IMR-90 (cell line): Measurements from ENCODE around the gene SPATA31C1. TPM values are rescaled to one million over a fixed set of nuclear protein-coding genes. Genes with fewer than 3 reads are reported as not detected.

Experiments used
- ATAC-seq: fragments of 200-7000 bp; cut with Tn5 transposase; 2 replicates; pipeline ENCODE4 v1.9.1; 2020; ENCODE audit warnings: low read depth, mild to moderate bottlenecking, moderate library complexity
- BruUV-seq: library from RNA; stranded (reverse); fragments of 400-500 nt; replicated peaks from 2 replicates; lab custom pipeline; 2021; lab: Mats Ljungman, UMichigan
- CTCF ChIA-PET: fragments of 300-600 bp; formaldehyde crosslinking; extraction: SDS; loops from one replicate; lab custom pipeline; 2021; ENCODE audit warnings: antibody characterized with exemption; lab: Yijun Ruan, JAX
- POLR2A ChIA-PET: fragments of 300-600 bp; sonication (Branson Sonifier 250); formaldehyde crosslinking; loops from one replicate; lab custom pipeline; 2022; ENCODE audit warnings: antibody characterized with exemption; ENCODE audit not compliant: unreplicated experiment; lab: Charles Lee
- DNase-seq: peaks from one replicate; pipeline ENCODE4 v3.0.0; 2013
- H2AFZ ChIP-seq: replicated peaks from 2 replicates; pipeline ENCODE3; 2013; ENCODE audit warnings: low read length, mild to moderate bottlenecking; ENCODE audit not compliant: poor library complexity
- H2AK5ac ChIP-seq: 2 replicates; pipeline ENCODE4 v1.6.1; 2013; ENCODE audit warnings: low read depth, low read length, inconsistent platforms
- H2AK9ac ChIP-seq: replicated peaks from 2 replicates; pipeline ENCODE3; 2013; ENCODE audit warnings: mild to moderate bottlenecking, low read depth, low read length, moderate library complexity; ENCODE audit not compliant: poor library complexity
- H2BK120ac ChIP-seq: 2 replicates; pipeline ENCODE4 v1.6.1; 2013; ENCODE audit warnings: low read depth, low read length, inconsistent platforms
- H2BK15ac ChIP-seq: 3 replicates; pipeline ENCODE4 v1.6.1; 2013; ENCODE audit warnings: low read depth, low read length, inconsistent platforms
- H2BK20ac ChIP-seq: 2 replicates; pipeline ENCODE4 v1.6.1; 2013; ENCODE audit warnings: low read depth, mild to moderate bottlenecking, inconsistent platforms, low read length, moderate library complexity
- H2BK5ac ChIP-seq: 2 replicates; pipeline ENCODE4 v1.6.1; 2013; ENCODE audit warnings: mild to moderate bottlenecking, low read depth, low read length, inconsistent platforms; ENCODE audit not compliant: poor library complexity, severe bottlenecking
- H3K14ac ChIP-seq: replicated peaks from 2 replicates; pipeline ENCODE4 v1.6.1; 2013; ENCODE audit warnings: low read depth, low read length, inconsistent platforms
- H3K18ac ChIP-seq: 2 replicates; pipeline ENCODE4 v1.6.1; 2013; ENCODE audit warnings: low read depth, low read length, control low read depth
- H3K23ac ChIP-seq: 2 replicates; pipeline ENCODE4 v1.6.1; 2013; ENCODE audit warnings: low read depth, low read length, inconsistent platforms
- H3K27ac ChIP-seq: 2 replicates; pipeline ENCODE4 v1.5.1; 2013; ENCODE audit warnings: mild to moderate bottlenecking, control low read depth, low read length; ENCODE audit not compliant: insufficient read depth
- H3K27me3 ChIP-seq: 2 replicates; pipeline ENCODE4 v1.6.1; 2013; ENCODE audit warnings: low read length; ENCODE audit not compliant: control insufficient read depth, insufficient read depth
- H3K36me3 ChIP-seq: 2 replicates; pipeline ENCODE4 v1.6.1; 2013; ENCODE audit warnings: low read length, mixed read lengths; ENCODE audit not compliant: control insufficient read depth, insufficient read depth
- H3K4ac ChIP-seq: 2 replicates; pipeline ENCODE4 v1.6.1; 2013; ENCODE audit warnings: low read depth, low read length, inconsistent platforms
- H3K4me1 ChIP-seq: 2 replicates; pipeline ENCODE4 v1.6.1; 2013; ENCODE audit warnings: low read length, mixed read lengths; ENCODE audit not compliant: control insufficient read depth, insufficient read depth
- H3K4me2 ChIP-seq: 2 replicates; pipeline ENCODE4 v1.6.1; 2013; ENCODE audit warnings: low read depth, mild to moderate bottlenecking, control low read depth, low read length, moderate library complexity
- H3K4me3 ChIP-seq: 2 replicates; pipeline ENCODE4 v1.5.1; 2013; ENCODE audit warnings: low read depth, mild to moderate bottlenecking, control low read depth, low read length, moderate library complexity; ENCODE audit not compliant: insufficient read depth
- H3K56ac ChIP-seq: 2 replicates; pipeline ENCODE4 v1.6.1; 2013; ENCODE audit warnings: low read length, inconsistent platforms; ENCODE audit not compliant: insufficient read depth; ENCODE audit errors: extremely low read depth
- H3K79me1 ChIP-seq, 2 experiments: 2 replicates each; pipeline ENCODE4 v1.6.1; 2013; ENCODE audit warnings: low read length in 2 of 2, inconsistent platforms in 1 of 2, low read depth in 1 of 2
- H3K9ac ChIP-seq: 2 replicates; pipeline ENCODE4 v1.6.1; 2013; ENCODE audit warnings: low read depth, low read length, control low read depth
- H3K9me1 ChIP-seq: 2 replicates; pipeline ENCODE4 v1.6.1; 2013; ENCODE audit warnings: low read length, inconsistent platforms; ENCODE audit not compliant: insufficient read depth
- H3K9me3 ChIP-seq: 2 replicates; pipeline ENCODE4 v1.6.1; 2013; ENCODE audit warnings: low read length; ENCODE audit not compliant: control insufficient read depth, insufficient read depth
- H4K20me1 ChIP-seq: 2 replicates; pipeline ENCODE4 v1.6.1; 2013; ENCODE audit warnings: low read length, inconsistent platforms; ENCODE audit not compliant: insufficient read depth
- H4K5ac ChIP-seq: 2 replicates; pipeline ENCODE4 v1.6.1; 2013; ENCODE audit warnings: mild to moderate bottlenecking, low read depth, low read length, control low read depth
- H4K8ac ChIP-seq, 2 experiments: 2 replicates each; pipeline ENCODE4 v1.6.1; 2013; ENCODE audit warnings: low read depth in 2 of 2, low read length in 2 of 2, control low read depth in 1 of 2, inconsistent platforms in 1 of 2
- H4K91ac ChIP-seq: 2 replicates; pipeline ENCODE4 v1.6.1; 2013; ENCODE audit warnings: low read depth, low read length, inconsistent platforms; ENCODE audit not compliant: insufficient read depth
- SMC3 ChIP-seq: fragments of 150-350 bp; IDR thresholded peaks from 2 replicates; pipeline ENCODE4 v1.6.1; 2016; ENCODE audit warnings: low read depth, mild to moderate bottlenecking, antibody characterized with exemption, low read length, moderate library complexity
- WGBS, 2 experiments: methylation state at CpG; one replicate each; pipeline versions ENCODE4 v1.1.5 to v1.1.7; 2013; ENCODE audit warnings: missing lambda C conversion rate in 2 of 2; ENCODE audit not compliant: insufficient read length in 1 of 2; ENCODE audit errors: extremely low coverage in 2 of 2; 5-methylcytosine and 5-hydroxymethylcytosine counted together
- dilution Hi-C: fragments of 300-500 bp; cut with HindIII; formaldehyde crosslinking; loops from one replicate; pipeline ENCODE4 v1.14.3; 2018; ENCODE audit warnings: low sequenced_read_pairs; ENCODE audit not compliant: unreplicated experiment
- in situ Hi-C: fragments of 300-500 bp; cut with MboI; formaldehyde crosslinking; loops from 3 replicates; pipeline ENCODE4 v1.14.3; 2019; ENCODE audit warnings: low sequenced_read_pairs, inconsistent platforms, mixed read lengths
- intact Hi-C: fragments of 100-400 bp; cut with micrococcal nuclease; formaldehyde crosslinking; loops from 2 replicates; pipeline ENCODE4 v1.10.0; 2022
- polyA plus RNA-seq, 3 experiments: library from polyadenylated mRNA; depleted of rRNA; stranded (reverse); fragments of >200 nt; gene quantifications; 2 replicates each; pipeline ENCODE4 v1.2.3, GENCODE V29; 2012; ENCODE audit warnings: low replicate concordance in 1 of 3
- total RNA-seq: library from RNA; depleted of rRNA; stranded (reverse); fragments of >200 nt; gene quantifications from 2 replicates; pipeline ENCODE4 v1.2.3, GENCODE V29; 2012

SPATA31C1 gene
- total and polyA plus RNA-seq, 2 of the 4 experiments (the other 2 are of a cell fraction), result not detected

DNA sequence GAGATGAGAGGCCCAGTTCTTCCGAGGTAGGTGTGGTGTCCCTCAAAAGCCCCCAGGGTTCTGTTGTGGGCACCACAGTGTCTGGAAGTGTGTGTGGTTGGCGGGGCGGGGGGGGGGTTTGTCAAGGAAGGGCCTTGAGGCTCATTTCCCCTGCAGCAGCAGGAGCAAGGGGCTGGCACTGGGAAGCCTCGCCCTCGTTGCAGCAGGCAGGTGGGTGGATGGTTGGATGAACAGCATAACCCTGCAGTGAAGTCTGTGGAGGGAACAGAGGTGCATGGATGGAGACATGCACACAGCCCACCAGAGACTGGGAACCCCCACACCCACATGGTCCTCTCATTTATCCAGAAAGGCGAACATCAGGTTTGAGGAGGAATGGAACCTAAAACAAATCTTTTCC is 37.1 kb upstream of the SPATA31C1 start:
- Histone ChIP-seq H3K27ac (no peak overlapping the region), H3K9me3 (peaks cover 10% of the 10 kb centered on the region), H3K27me3 (no peaks in the 10 kb centered on the region), H3K79me1 (no peaks in the 10 kb centered on the region), H3K23ac (no peak overlapping the region), H3K36me3 (no peaks in the 10 kb centered on the region), H2BK15ac (peak overlapping the region; percentile 13; the same call in 1 of the 3 replicates), H4K5ac (no peak overlapping the region), H2AK5ac (peak overlapping the region; percentile 48; the same call in 1 of the 2 replicates), H4K91ac (peak overlapping the region; percentile 15), H3K4me2 (no peak overlapping the region), H2BK120ac (peak overlapping the region; percentile 68; the same call in 1 of the 2 replicates), H2AK9ac (no peak overlapping the region), H3K4ac (peak overlapping the region; percentile 71), H3K9ac (no peak overlapping the region), H3K4me3 (no peak overlapping the region), H2BK5ac (no peak overlapping the region), H4K20me1 (no peaks in the 10 kb centered on the region), H3K14ac (no peak overlapping the region), H3K18ac (no peak overlapping the region), H3K56ac (no peak overlapping the region), H2BK20ac (peak overlapping the region; percentile 80), H4K8ac (peak overlapping the region in 1 of 2 experiments; percentile 46; a peak in 2 of 4 replicates), H3K4me1 (peaks cover 8% of the 10 kb centered on the region), H2AFZ (peak overlapping the region; percentile 61), H3K9me1 (no peaks in the 10 kb centered on the region)
- no TSS peak for BruUV-seq
- ATAC-seq (no peak), DNase-seq (no peak)
- intact Hi-C loops (no loop called here), dilution Hi-C loops (no loop called here), in situ Hi-C loops (no loop called here)
- CTCF ChIA-PET, result no interaction called here
- WGBS, 2 experiments, result no CpG with 5 or more reads among the region's 6 CpGs
- TF ChIP-seq SMC3, result no peak
- POLR2A ChIA-PET, result no interaction called here
